PC-3 (cell line): Measurements from ENCODE around the gene GRWD1. TPM values are rescaled to one million over a fixed set of nuclear protein-coding genes. Genes with fewer than 3 reads are reported as not detected.

ENCODE experiments used
- ATAC-seq: fragments of 200-7000 bp; cut with Tn5 transposase; 2 replicates; pipeline ENCODE4 v1.9.1; 2020; ENCODE audit warnings: mild to moderate bottlenecking, moderate library complexity
- BruUV-seq: library from RNA; stranded (reverse); fragments of 400-500 nt; replicated peaks from 2 replicates; lab custom pipeline; 2021; lab: Mats Ljungman, UMichigan
- CTCF ChIA-PET: fragments of 300-600 bp; sonication (Branson Sonifier 250); formaldehyde crosslinking; loops from one replicate; lab custom pipeline; 2022; ENCODE audit warnings: antibody characterized with exemption; lab: Charles Lee
- POLR2A ChIA-PET: fragments of 300-600 bp; sonication (Branson Sonifier 250); formaldehyde crosslinking; loops from one replicate; lab custom pipeline; 2022; ENCODE audit warnings: antibody characterized with exemption; ENCODE audit not compliant: unreplicated experiment; lab: Charles Lee
- DNase-seq: peaks from one replicate; pipeline ENCODE4 v3.0.0-alpha.2; 2015
- H2AFZ ChIP-seq: fragments of 300-600 bp; sonication (generic); 2 replicates; pipeline ENCODE4 v1.6.0; 2016; ENCODE audit warnings: antibody characterized with exemption, low read length
- H3F3A ChIP-seq: fragments of 300-600 bp; sonication (generic); one replicate; pipeline ENCODE4 v1.6.0; 2017; ENCODE audit warnings: antibody characterized with exemption, low read length, control low read depth, mild to moderate bottlenecking; ENCODE audit not compliant: unreplicated experiment
- H3K27ac ChIP-seq: fragments of 300-600 bp; sonication (generic); 2 replicates; pipeline ENCODE4 v1.5.1; 2016; ENCODE audit warnings: mild to moderate bottlenecking, low read length
- H3K27me3 ChIP-seq: fragments of 300-600 bp; sonication (generic); 2 replicates; pipeline ENCODE4 v1.6.1; 2016; ENCODE audit warnings: low read length, mixed read lengths
- H3K36me3 ChIP-seq: fragments of 300-600 bp; sonication (generic); 2 replicates; pipeline ENCODE4 v1.6.1; 2016; ENCODE audit warnings: low read depth, mixed run types, low read length, mixed read lengths
- H3K4me1 ChIP-seq: fragments of 300-600 bp; sonication (generic); 2 replicates; pipeline ENCODE4 v1.5.1; 2016; ENCODE audit warnings: low read length; ENCODE audit not compliant: insufficient read depth
- H3K4me2 ChIP-seq: fragments of 300-600 bp; sonication (generic); 2 replicates; pipeline ENCODE4 v1.6.0; 2016; ENCODE audit warnings: low read length
- H3K4me3 ChIP-seq: fragments of 300-600 bp; sonication (generic); 2 replicates; pipeline ENCODE4 v1.5.1; 2016; ENCODE audit warnings: mild to moderate bottlenecking, low read length, mixed read lengths
- H3K79me2 ChIP-seq: fragments of 300-600 bp; sonication (generic); 2 replicates; pipeline ENCODE4 v1.6.1; 2017; ENCODE audit warnings: low read length, mixed read lengths
- H3K9ac ChIP-seq: fragments of 300-600 bp; sonication (generic); 2 replicates; pipeline ENCODE4 v1.6.0; 2016; ENCODE audit warnings: mild to moderate bottlenecking, low read length
- H3K9me2 ChIP-seq: fragments of 300-600 bp; sonication (generic); replicated peaks from 2 replicates; pipeline ENCODE4 v1.6.1; 2016; ENCODE audit warnings: mixed run types, low read length, mixed read lengths
- H3K9me3 ChIP-seq: fragments of 300-600 bp; sonication (generic); 2 replicates; pipeline ENCODE4 v1.6.1; 2016; ENCODE audit warnings: low read length, mixed read lengths
- H4K20me1 ChIP-seq: fragments of 300-600 bp; sonication (generic); 2 replicates; pipeline ENCODE4 v1.6.1; 2016; ENCODE audit warnings: low read length, mixed read lengths
- EZH2 ChIP-seq: fragments of 300-600 bp; sonication (generic); IDR thresholded peaks from one replicate; pipeline ENCODE4 v1.6.1; 2017; ENCODE audit warnings: antibody characterized with exemption, mild to moderate bottlenecking, low read length; ENCODE audit not compliant: unreplicated experiment
- EZH2phosphoT487 ChIP-seq: fragments of 300-600 bp; sonication (generic); IDR thresholded peaks from 2 replicates; pipeline ENCODE4 v1.6.1; 2018; ENCODE audit warnings: mild to moderate bottlenecking, antibody characterized with exemption, low read length, borderline replicate concordance
- intact Hi-C: fragments of 100-400 bp; cut with micrococcal nuclease; formaldehyde crosslinking; loops from 2 replicates; pipeline ENCODE4 v1.9.0; 2023
- total RNA-seq: library from RNA; depleted of rRNA; stranded (reverse); fragments of >200 nt; gene quantifications from 2 replicates; pipeline ENCODE4 v1.2.3, GENCODE V29; 2014
- TF ChIP-seq, protein P1 (sequence below): fragments of 300-600 bp; sonication (generic); conservative IDR thresholded peaks from 2 replicates; pipeline ENCODE4 v1.5.1; 2017; ENCODE audit warnings: antibody characterized with exemption, low read depth, mild to moderate bottlenecking, low read length

GRWD1 gene
- total RNA-seq, 1 experiment from 2014 or later: 33.2 TPM

DNA sequence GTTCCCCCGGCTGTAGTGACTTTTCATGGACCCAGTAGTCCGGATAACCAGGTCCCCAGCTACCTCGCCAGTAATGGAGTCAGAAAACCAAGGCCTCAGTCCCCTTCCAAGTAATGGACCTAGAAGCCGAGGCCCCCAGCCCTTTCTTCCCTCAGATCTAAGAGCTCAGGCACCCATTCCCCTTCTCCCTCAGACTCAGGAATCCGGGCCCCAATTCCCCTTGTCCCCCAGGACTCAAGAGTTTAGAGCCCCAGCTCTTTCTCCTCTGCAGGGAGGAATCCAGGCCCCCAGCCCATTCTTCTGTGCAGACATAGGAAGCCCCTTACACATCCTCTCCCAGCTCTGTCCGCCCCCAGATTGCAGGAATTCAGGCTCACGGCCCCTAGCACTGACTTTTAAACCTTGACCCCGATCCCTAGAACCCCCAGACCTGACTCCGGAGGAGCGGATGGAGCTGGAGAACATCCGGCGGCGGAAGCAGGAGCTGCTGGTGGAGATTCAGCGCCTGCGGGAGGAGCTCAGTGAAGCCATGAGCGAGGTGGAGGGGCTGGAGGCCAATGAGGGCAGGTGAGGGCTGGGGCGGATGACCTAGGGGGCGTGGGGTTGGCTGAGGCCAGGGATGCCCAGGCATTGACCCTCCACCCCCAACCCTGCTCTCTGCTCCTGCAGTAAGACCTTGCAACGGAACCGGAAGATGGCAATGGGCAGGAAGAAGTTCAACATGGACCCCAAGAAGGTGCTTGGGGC is 24.3 kb downstream of the GRWD1 start:
- ATAC-seq (no peak), DNase-seq (no peak)
- Histone ChIP-seq H3K4me1 (peaks cover 4% of the 10 kb centered on the region; the same call in 1 of the 2 replicates), H3K9me3 (no peaks in the 10 kb centered on the region), H4K20me1 (peaks cover 12% of the 10 kb centered on the region), H3K79me2 (peaks cover 14% of the 10 kb centered on the region), H3K36me3 (peaks cover 28% of the 10 kb centered on the region), H3K27me3 (no peaks in the 10 kb centered on the region), H3K27ac (no peak overlapping the region), H3K4me2 (peak overlapping the region; percentile 95), H3K4me3 (peak overlapping the region; percentile 81), H3K9ac (peak overlapping the region; percentile 92), H2AFZ (no peak overlapping the region), H3K9me2 (no peaks in the 10 kb centered on the region), H3F3A (no peaks in the 10 kb centered on the region)
- intact Hi-C loops: no loop called here
- POLR2A ChIA-PET: interaction anchor here (0.6 kb wide), 1 partner anchor 11 kb away, joined by 5 read pairs; no protein-coding TSS in a partner anchor
- CTCF ChIA-PET: no interaction called here
- TF ChIP-seq EZH2 (no peak), EZH2phosphoT487 (no peak)
- TF ChIP-seq, protein P1, sequence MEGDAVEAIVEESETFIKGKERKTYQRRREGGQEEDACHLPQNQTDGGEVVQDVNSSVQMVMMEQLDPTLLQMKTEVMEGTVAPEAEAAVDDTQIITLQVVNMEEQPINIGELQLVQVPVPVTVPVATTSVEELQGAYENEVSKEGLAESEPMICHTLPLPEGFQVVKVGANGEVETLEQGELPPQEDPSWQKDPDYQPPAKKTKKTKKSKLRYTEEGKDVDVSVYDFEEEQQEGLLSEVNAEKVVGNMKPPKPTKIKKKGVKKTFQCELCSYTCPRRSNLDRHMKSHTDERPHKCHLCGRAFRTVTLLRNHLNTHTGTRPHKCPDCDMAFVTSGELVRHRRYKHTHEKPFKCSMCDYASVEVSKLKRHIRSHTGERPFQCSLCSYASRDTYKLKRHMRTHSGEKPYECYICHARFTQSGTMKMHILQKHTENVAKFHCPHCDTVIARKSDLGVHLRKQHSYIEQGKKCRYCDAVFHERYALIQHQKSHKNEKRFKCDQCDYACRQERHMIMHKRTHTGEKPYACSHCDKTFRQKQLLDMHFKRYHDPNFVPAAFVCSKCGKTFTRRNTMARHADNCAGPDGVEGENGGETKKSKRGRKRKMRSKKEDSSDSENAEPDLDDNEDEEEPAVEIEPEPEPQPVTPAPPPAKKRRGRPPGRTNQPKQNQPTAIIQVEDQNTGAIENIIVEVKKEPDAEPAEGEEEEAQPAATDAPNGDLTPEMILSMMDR: no peak
- TSS peak; percentile 43 for BruUV-seq

GRCh38 chr19:48470856-48471255 is 25.1 kb downstream of the GRWD1 start:
- intact Hi-C loops: no loop called here
- Histone ChIP-seq H3K9ac (no peak overlapping the region), H3K9me2 (no peaks in the 10 kb centered on the region), H3K4me3 (0 out of 2 replicates have a peak overlapping the region, but pooled peaks have one; percentile 81), H3K4me1 (peaks cover 4% of the 10 kb centered on the region; the same call in 1 of the 2 replicates), H3K36me3 (peaks cover 28% of the 10 kb centered on the region), H3K4me2 (peak overlapping the region; percentile 95), H4K20me1 (peaks cover 12% of the 10 kb centered on the region), H3K27ac (no peak overlapping the region), H2AFZ (no peak overlapping the region), H3F3A (no peaks in the 10 kb centered on the region), H3K27me3 (no peaks in the 10 kb centered on the region), H3K79me2 (peaks cover 14% of the 10 kb centered on the region), H3K9me3 (no peaks in the 10 kb centered on the region)
- ATAC-seq: no peak
- POLR2A ChIA-PET: no interaction called here
- CTCF ChIA-PET: no interaction called here
- no peak for DNase-seq
- TF ChIP-seq EZH2phosphoT487 (no peak), EZH2 (no peak)
- TF ChIP-seq, protein P1: no peak
- BruUV-seq: no TSS peak

DNA sequence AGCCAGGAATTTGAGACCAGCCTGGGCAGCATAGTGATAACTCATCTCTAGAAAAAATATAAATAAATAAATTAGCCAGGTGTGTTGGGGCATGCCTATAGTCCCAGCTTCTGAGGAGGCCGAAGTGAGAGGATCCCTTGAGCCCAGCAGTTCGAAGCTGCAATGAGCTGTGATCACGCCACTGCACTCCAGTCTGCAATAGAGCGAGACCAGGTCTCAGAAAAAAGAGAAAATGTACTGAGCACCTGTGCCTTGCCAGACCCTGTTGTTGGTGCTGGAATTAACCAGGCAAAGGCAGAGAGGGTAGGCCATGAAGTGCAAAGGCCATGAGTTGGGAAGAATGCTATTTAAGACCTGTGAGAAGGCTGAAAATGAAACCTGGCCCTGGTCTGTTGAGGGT is 26.1 kb downstream of the GRWD1 start:
- no peak overlapping the region for H3K4me2 ChIP-seq
- POLR2A ChIA-PET: no interaction called here
- peaks cover 14% of the 10 kb centered on the region for H3K79me2 ChIP-seq
- H3K27ac ChIP-seq: no peak overlapping the region
- ATAC-seq (no peak), DNase-seq (no peak)
- H3K36me3 ChIP-seq: peaks cover 28% of the 10 kb centered on the region
- no peaks in the 10 kb centered on the region for H3K9me2 ChIP-seq
- H3K9me3 ChIP-seq: no peaks in the 10 kb centered on the region
- H3F3A ChIP-seq: no peaks in the 10 kb centered on the region
- BruUV-seq: no TSS peak
- intact Hi-C loops: no loop called here
- H4K20me1 ChIP-seq: peaks cover 12% of the 10 kb centered on the region
- TF ChIP-seq EZH2phosphoT487 (no peak), EZH2 (no peak)
- TF ChIP-seq, protein P1: no peak
- H3K4me1 ChIP-seq: no peaks in the 10 kb centered on the region
- no peak overlapping the region for H2AFZ ChIP-seq
- no peaks in the 10 kb centered on the region for H3K27me3 ChIP-seq
- H3K9ac ChIP-seq: no peak overlapping the region
- H3K4me3 ChIP-seq: no peak overlapping the region
- CTCF ChIA-PET: no interaction called here
